ENCODE data around the gene MDM1. TPM values are rescaled to one million over a fixed set of nuclear protein-coding genes. Genes with fewer than 3 reads are reported as not detected.

The MDM1 gene
- total RNA-seq, 3 donors from 2014 or later (not counting 1 experiment from before 2014, with no cell fraction given) = 21.3 to 36.2 (median 26.5) TPM

DNA sequence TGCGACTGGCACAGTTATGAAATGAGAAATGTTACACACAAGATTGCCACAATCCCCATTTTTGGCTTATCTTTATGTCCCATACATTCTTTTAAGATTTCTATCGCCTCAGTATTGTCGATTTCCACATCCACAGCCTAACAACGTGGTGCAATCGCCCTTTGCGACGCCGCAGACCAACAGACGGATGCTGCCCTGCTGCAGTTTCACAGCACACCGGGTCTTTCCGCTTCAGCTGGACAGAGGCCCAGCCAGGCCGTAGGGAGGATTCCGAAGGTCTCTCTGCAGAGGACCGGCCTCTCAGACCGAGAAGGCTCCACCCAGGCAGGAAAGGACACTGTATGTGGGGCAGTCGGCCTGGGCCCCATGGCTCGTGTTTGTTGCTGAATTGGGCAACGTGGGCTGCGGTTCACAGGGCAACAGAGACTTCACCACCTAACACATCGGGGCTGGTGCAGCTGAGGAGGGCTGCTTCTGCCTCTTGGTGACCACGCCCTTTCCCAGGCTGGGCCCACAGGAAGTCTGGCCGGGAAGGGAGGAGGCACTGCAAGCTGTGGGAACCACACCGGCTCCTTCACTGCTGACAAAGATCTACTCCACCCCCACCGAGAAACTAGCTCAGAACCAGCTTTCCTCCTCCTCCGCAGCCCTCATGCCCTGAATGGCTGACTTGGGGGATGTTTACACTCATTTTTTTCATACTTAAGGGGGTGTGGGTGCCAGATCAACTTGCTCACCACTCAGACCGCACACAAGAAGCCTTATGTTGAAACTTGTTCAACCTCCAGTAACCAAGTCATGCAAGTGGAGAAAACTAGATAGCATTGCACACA lies 32.9 kb upstream of the MDM1 start:
- Mint-ChIP-seq H3K4me3 (peak overlapping the region; percentile 83), H3K4me1 (peaks cover 73 to 75% of the 10 kb centered on the region in 2 donors), H3K27me3 (ENCODE audit: low read depth in 2 of 2) (no peaks in the 10 kb centered on the region), H3K36me3 (no peaks in the 10 kb centered on the region), H3K27ac (peak overlapping the region; percentile 91), H3K9me3 (peaks cover 0 to 4% of the 10 kb centered on the region in 2 donors)
- DNase-seq = peak; percentile 82 to 93
- peak overlapping the region; percentile 21 for H3K4me3 ChIP-seq (ENCODE audit: low read length)
- H3K9me3 ChIP-seq (ENCODE audit: control insufficient read depth, insufficient read depth, low read length) = no peaks in the 10 kb centered on the region
- intact Hi-C loops (cut with micrococcal nuclease) = loop anchor here (1.0 to 5.0 kb wide), 8 partner anchors 56 to 442 kb away; partner anchors contain the start of gene MDM2
- H3K36me3 ChIP-seq (ENCODE audit: control insufficient read depth, insufficient read depth, low read length) = no peaks in the 10 kb centered on the region
- ATAC-seq = peak; percentile 72 to 88 (median 79)
- TF ChIP-seq, protein P1, sequence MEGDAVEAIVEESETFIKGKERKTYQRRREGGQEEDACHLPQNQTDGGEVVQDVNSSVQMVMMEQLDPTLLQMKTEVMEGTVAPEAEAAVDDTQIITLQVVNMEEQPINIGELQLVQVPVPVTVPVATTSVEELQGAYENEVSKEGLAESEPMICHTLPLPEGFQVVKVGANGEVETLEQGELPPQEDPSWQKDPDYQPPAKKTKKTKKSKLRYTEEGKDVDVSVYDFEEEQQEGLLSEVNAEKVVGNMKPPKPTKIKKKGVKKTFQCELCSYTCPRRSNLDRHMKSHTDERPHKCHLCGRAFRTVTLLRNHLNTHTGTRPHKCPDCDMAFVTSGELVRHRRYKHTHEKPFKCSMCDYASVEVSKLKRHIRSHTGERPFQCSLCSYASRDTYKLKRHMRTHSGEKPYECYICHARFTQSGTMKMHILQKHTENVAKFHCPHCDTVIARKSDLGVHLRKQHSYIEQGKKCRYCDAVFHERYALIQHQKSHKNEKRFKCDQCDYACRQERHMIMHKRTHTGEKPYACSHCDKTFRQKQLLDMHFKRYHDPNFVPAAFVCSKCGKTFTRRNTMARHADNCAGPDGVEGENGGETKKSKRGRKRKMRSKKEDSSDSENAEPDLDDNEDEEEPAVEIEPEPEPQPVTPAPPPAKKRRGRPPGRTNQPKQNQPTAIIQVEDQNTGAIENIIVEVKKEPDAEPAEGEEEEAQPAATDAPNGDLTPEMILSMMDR (IDR thresholded peaks at IDR 0.05) = no peak
- peaks cover 59% of the 10 kb centered on the region for H3K4me1 ChIP-seq (ENCODE audit: control insufficient read depth, insufficient read depth, low read length)
- H3K27me3 ChIP-seq (ENCODE audit: control insufficient read depth, insufficient read depth, low read length) = no peaks in the 10 kb centered on the region
- WGBS (ENCODE audit: insufficient coverage) = under 1% methylated on average over 24 of the region's 26 CpGs
- H3K27ac ChIP-seq (ENCODE audit: low read length) = peak overlapping the region; percentile 93

DNA sequence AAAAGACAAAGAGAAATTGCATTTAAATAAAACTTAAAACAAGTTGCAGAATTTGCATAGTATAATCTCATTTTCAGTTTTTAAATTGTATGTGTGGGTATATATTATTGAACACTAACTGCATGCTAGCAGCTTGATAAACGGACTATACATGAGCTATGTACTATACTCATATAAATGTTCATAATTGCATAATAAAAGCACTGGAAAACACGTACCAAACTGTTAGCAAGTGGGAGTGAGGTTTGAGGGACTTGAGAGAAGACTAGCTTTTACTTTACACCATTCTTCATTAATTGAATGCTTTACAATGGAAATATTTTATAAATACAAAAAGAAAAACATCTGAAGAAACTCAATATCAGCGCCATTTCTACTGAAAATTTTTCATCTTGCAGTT lies 32.2 kb upstream of the MDM1 start:
- intact Hi-C loops (cut with micrococcal nuclease) = loop anchor here (2.0 kb wide), 3 partner anchors 56 to 248 kb away; no protein-coding TSS in a partner anchor
- Histone ChIP-seq H3K4me3 (ENCODE audit: low read length) (no peak overlapping the region), H3K27me3 (ENCODE audit: control insufficient read depth, insufficient read depth, low read length) (no peaks in the 10 kb centered on the region), H3K27ac (ENCODE audit: low read length) (peak overlapping the region; percentile 93), H3K36me3 (ENCODE audit: control insufficient read depth, insufficient read depth, low read length) (no peaks in the 10 kb centered on the region), H3K9me3 (ENCODE audit: control insufficient read depth, insufficient read depth, low read length) (no peaks in the 10 kb centered on the region), H3K4me1 (ENCODE audit: control insufficient read depth, insufficient read depth, low read length) (peaks cover 62% of the 10 kb centered on the region)
- ATAC-seq (no peak), DNase-seq (no peak)
- Mint-ChIP-seq H3K9me3 (peaks cover 0 to 4% of the 10 kb centered on the region in 2 donors), H3K27me3 (ENCODE audit: low read depth in 2 of 2) (no peaks in the 10 kb centered on the region), H3K36me3 (no peaks in the 10 kb centered on the region), H3K27ac (peak overlapping the region; percentile 91), H3K4me1 (peaks cover 71% of the 10 kb centered on the region in 2 donors), H3K4me3 (peak overlapping the region; percentile 83)
- TF ChIP-seq, protein P1 (IDR thresholded peaks at IDR 0.05) = no peak
- WGBS (ENCODE audit: insufficient coverage) = 67% methylated on average over 1 of the region's 3 CpGs

DNA sequence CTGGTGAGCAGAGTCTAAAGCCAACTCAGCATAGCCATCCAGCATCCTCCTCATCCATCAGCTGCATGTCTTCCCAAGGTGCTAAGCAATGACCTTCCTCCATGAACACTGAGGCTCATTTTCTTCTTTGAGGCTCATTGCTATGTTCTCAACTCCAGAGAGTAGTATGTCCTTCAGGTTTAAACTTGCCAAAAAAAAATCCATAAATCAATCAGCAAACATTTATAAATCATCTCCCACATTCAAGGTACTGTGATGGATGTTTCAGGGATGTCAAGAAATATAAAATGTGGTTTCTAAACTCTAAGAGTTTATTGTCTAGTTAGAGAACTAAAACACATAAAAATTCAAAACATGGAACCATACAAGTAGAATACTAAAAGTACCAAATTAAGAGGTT lies 29.8 kb upstream of the MDM1 start:
- Mint-ChIP-seq H3K27ac (peak overlapping the region; percentile 91), H3K4me3 (no peak overlapping the region), H3K36me3 (no peaks in the 10 kb centered on the region), H3K4me1 (peaks cover 60 to 61% of the 10 kb centered on the region in 2 donors), H3K9me3 (peaks cover 0 to 4% of the 10 kb centered on the region in 2 donors), H3K27me3 (ENCODE audit: low read depth in 2 of 2) (no peaks in the 10 kb centered on the region)
- H3K27me3 ChIP-seq (ENCODE audit: control insufficient read depth, insufficient read depth, low read length) = no peaks in the 10 kb centered on the region
- H3K9me3 ChIP-seq (ENCODE audit: control insufficient read depth, insufficient read depth, low read length) = no peaks in the 10 kb centered on the region
- peaks cover 42% of the 10 kb centered on the region for H3K4me1 ChIP-seq (ENCODE audit: control insufficient read depth, insufficient read depth, low read length)
- DNase-seq = no peak
- TF ChIP-seq, protein P1 (IDR thresholded peaks at IDR 0.05) = no peak
- no peak overlapping the region for H3K4me3 ChIP-seq (ENCODE audit: low read length)
- peak overlapping the region; percentile 93 for H3K27ac ChIP-seq (ENCODE audit: low read length)
- no peaks in the 10 kb centered on the region for H3K36me3 ChIP-seq (ENCODE audit: control insufficient read depth, insufficient read depth, low read length)
- intact Hi-C loops (cut with micrococcal nuclease) = no loop called here
- no peak for ATAC-seq

All from natural killer cell (primary cell).